ENCODE measurements around the gene CDC6.
A peak's percentile ranks its signal among the peaks of the same experiment; 100 is the strongest.

The CDC6 gene

GRCh38 chr17:40340880-40341807 lies 53.5 kb downstream of the CDC6 start:
- DNase-seq (ENCODE audit: low spot score): no peak

- no peak for DNase-seq (ENCODE audit: low spot score)
Measured at GRCh38 chr17:40341808-40342503, 54.3 kb downstream of the CDC6 start.

- no peak for DNase-seq (ENCODE audit: low spot score)
Measured at GRCh38 chr17:40342504-40343218, 55.0 kb downstream of the CDC6 start.

GRCh38 chr17:40343219-40344119 lies 55.8 kb downstream of the CDC6 start:
- DNase-seq (ENCODE audit: low spot score): no peak

- DNase-seq (ENCODE audit: low spot score): no peak
Measured at GRCh38 chr17:40344421-40345160, 56.9 kb downstream of the CDC6 start.

GRCh38 chr17:40345161-40345993 lies 57.7 kb downstream of the CDC6 start:
- no peak for DNase-seq (ENCODE audit: low spot score)

GRCh38 chr17:40345994-40346764 lies 58.5 kb downstream of the CDC6 start:
- peak; percentile 47 for DNase-seq (ENCODE audit: low spot score)

- peak; percentile 20 for DNase-seq (ENCODE audit: low spot score)
Measured at GRCh38 chr17:40346765-40347158, 59.1 kb downstream of the CDC6 start.

- peak; percentile 83 for DNase-seq (ENCODE audit: low spot score)
Measured at GRCh38 chr17:40347319-40348135, 59.8 kb downstream of the CDC6 start.

- peak; percentile 12 for DNase-seq (ENCODE audit: low spot score)
Measured at GRCh38 chr17:40348136-40348504, 60.4 kb downstream of the CDC6 start.

- DNase-seq (ENCODE audit: low spot score): peak; percentile 60
Measured at GRCh38 chr17:40348562-40349476, 61.1 kb downstream of the CDC6 start.

- DNase-seq (ENCODE audit: low spot score): no peak
Measured at GRCh38 chr17:40349477-40349894, 61.8 kb downstream of the CDC6 start.

- DNase-seq (ENCODE audit: low spot score): no peak
Measured at GRCh38 chr17:40349895-40350688, 62.4 kb downstream of the CDC6 start.

- no peak for DNase-seq (ENCODE audit: low spot score)
Measured at GRCh38 chr17:40350689-40351358, 63.1 kb downstream of the CDC6 start.

GRCh38 chr17:40351359-40352236 lies 63.9 kb downstream of the CDC6 start:
- DNase-seq (ENCODE audit: low spot score): no peak
